Kidney epithelial cell (primary cell): ENCODE data around the gene PTBP1. TPM values are rescaled to one million over a fixed set of nuclear protein-coding genes. Genes with fewer than 3 reads are reported as not detected.

Source experiments
- DNase-seq: peaks from one replicate; pipeline ENCODE4 v3.0.0-alpha.2; 2010; ENCODE audit warnings: low read depth
- H3K27me3 ChIP-seq: 2 replicates; pipeline ENCODE4 v1.6.0; 2011; ENCODE audit warnings: low read length; ENCODE audit not compliant: control insufficient read depth, insufficient read depth
- H3K36me3 ChIP-seq: 2 replicates; pipeline ENCODE4 v1.5.1; 2011; ENCODE audit warnings: low read length; ENCODE audit not compliant: control insufficient read depth, insufficient read depth
- H3K4me3 ChIP-seq: 2 replicates; pipeline ENCODE4 v1.5.1; 2011; ENCODE audit warnings: low read depth, mild to moderate bottlenecking, control low read depth, low read length
- total RNA-seq: library from RNA; depleted of rRNA; stranded (reverse); fragments of >200 nt; gene quantifications from 2 replicates; pipeline ENCODE4 v1.2.3, GENCODE V29; 2015
- TF ChIP-seq, protein P1 (sequence below): IDR thresholded peaks from 2 replicates; pipeline ENCODE4 v1.5.1; 2011; ENCODE audit warnings: mild to moderate bottlenecking, moderate library complexity, low read length, control low read depth, inconsistent platforms; ENCODE audit not compliant: insufficient read depth, poor library complexity, severe bottlenecking

The PTBP1 gene
- total RNA-seq, 1 donor from 2014 or later = 268 TPM

DNA sequence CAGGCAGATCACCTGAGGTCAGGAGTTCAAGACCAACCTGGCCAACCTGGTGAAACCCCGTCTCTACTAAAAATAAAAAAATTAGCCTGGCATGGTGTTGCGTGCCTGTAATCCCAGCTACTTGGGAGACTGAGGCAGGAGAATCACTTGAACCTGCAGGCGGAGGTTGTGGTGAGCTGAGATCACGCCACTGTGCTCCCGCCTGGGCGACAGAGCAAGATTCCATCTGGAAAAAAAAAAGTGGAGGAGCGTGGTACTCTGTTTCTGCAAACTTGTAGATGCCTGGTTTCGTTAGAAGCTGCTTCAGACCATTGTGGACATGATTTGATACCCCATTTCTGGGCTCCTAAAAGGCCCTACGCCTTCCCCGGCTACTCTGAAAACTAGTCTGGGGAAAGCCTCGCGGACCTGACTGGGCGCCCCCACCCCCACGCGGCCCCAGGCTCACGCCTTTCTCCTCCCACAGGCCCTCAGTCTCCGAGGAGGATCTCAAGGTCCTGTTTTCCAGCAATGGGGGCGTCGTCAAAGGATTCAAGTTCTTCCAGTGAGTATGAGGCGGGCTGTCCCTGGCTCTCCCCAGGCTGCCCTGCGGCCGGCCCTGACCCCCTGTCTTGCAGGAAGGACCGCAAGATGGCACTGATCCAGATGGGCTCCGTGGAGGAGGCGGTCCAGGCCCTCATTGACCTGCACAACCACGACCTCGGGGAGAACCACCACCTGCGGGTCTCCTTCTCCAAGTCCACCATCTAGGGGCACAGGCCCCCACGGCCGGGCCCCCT is 13.0 kb downstream of the PTBP1 start:
- H3K36me3 ChIP-seq = peaks cover 4% of the 10 kb centered on the region
- H3K27me3 ChIP-seq = no peaks in the 10 kb centered on the region
- TF ChIP-seq, protein P1, sequence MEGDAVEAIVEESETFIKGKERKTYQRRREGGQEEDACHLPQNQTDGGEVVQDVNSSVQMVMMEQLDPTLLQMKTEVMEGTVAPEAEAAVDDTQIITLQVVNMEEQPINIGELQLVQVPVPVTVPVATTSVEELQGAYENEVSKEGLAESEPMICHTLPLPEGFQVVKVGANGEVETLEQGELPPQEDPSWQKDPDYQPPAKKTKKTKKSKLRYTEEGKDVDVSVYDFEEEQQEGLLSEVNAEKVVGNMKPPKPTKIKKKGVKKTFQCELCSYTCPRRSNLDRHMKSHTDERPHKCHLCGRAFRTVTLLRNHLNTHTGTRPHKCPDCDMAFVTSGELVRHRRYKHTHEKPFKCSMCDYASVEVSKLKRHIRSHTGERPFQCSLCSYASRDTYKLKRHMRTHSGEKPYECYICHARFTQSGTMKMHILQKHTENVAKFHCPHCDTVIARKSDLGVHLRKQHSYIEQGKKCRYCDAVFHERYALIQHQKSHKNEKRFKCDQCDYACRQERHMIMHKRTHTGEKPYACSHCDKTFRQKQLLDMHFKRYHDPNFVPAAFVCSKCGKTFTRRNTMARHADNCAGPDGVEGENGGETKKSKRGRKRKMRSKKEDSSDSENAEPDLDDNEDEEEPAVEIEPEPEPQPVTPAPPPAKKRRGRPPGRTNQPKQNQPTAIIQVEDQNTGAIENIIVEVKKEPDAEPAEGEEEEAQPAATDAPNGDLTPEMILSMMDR = no peak
- no peak overlapping the region for H3K4me3 ChIP-seq
- no peak for DNase-seq

DNA sequence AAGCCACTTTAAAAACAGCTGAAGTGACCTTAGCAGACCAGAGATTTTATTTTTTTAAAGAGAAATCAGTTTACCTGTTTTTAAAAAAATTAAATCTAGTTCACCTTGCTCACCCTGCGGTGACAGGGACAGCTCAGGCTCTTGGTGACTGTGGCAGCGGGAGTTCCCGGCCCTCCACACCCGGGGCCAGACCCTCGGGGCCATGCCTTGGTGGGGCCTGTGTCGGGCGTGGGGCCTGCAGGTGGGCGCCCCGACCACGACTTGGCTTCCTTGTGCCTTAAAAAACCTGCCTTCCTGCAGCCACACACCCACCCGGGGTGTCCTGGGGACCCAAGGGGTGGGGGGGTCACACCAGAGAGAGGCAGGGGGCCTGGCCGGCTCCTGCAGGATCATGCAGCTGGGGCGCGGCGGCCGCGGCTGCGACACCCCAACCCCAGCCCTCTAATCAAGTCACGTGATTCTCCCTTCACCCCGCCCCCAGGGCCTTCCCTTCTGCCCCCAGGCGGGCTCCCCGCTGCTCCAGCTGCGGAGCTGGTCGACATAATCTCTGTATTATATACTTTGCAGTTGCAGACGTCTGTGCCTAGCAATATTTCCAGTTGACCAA is 13.7 kb downstream of the PTBP1 start:
- no peaks in the 10 kb centered on the region for H3K27me3 ChIP-seq
- peaks cover 4% of the 10 kb centered on the region for H3K36me3 ChIP-seq
- TF ChIP-seq, protein P1 = no peak
- no peak overlapping the region for H3K4me3 ChIP-seq
- DNase-seq = no peak

DNA sequence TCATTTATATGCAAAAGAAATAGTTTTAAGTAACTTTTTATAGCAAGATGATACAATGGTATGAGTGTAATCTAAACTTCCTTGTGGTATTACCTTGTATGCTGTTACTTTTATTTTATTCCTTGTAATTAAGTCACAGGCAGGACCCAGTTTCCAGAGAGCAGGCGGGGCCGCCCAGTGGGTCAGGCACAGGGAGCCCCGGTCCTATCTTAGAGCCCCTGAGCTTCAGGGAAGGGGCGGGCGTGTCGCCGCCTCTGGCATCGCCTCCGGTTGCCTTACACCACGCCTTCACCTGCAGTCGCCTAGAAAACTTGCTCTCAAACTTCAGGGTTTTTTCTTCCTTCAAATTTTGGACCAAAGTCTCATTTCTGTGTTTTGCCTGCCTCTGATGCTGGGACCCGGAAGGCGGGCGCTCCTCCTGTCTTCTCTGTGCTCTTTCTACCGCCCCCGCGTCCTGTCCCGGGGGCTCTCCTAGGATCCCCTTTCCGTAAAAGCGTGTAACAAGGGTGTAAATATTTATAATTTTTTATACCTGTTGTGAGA is 14.3 kb downstream of the PTBP1 start:
- H3K27me3 ChIP-seq = no peaks in the 10 kb centered on the region
- no peak overlapping the region for H3K4me3 ChIP-seq
- peaks cover 4% of the 10 kb centered on the region for H3K36me3 ChIP-seq
- TF ChIP-seq, protein P1 = no peak
- DNase-seq = no peak

DNA sequence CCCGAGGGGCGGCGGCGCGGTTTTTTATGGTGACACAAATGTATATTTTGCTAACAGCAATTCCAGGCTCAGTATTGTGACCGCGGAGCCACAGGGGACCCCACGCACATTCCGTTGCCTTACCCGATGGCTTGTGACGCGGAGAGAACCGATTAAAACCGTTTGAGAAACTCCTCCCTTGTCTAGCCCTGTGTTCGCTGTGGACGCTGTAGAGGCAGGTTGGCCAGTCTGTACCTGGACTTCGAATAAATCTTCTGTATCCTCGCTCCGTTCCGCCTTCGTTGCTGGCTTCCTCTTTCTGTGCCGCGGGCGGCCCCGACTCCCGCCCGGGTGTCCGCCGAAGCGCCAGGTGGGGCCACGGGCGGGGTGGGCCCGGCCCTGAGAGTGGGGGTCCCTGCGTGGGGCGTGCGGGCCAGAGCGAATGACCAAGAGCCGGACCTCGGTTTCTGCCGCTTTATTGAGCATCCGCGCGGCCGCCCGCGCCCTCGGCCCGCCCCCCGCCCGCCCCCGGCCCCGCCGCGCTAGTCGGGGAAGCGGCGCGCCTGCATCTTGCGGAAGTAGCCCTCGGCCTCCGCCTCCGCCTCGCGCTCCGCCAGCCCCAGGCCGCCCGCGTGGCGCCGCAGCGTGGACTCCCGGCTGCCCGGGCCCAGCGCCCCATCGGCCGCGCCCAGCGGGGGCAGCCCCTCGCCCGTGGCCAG is 14.9 kb downstream of the PTBP1 start:
- no peak overlapping the region for H3K4me3 ChIP-seq
- DNase-seq = no peak
- TF ChIP-seq, protein P1 = no peak
- H3K27me3 ChIP-seq = no peaks in the 10 kb centered on the region
- peaks cover 1% of the 10 kb centered on the region for H3K36me3 ChIP-seq

DNA sequence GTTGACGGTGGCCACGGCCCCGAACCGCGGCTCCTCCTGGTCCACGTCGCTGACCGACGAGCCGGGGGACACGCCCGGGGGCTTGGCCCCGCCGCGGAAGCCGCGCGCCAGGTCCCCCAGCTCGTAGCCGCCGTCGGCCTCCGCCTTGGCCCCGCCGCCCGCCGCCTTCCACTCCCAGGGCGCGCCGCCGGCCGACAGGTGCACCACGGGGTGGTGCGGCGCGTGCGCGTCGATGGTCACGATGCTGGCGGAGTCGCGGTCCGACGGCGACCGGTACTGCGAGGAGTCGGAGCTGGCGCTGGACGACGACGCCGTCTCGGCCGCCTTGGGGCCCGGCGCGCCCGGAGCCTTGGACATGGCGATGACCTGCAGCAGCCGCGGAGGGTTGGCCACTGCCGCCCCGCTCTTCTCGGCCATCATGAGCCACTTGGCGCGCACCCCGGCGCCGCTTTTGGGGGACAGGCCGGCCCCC is 15.5 kb downstream of the PTBP1 start:
- TF ChIP-seq, protein P1 = no peak
- Histone ChIP-seq H3K4me3 (no peak overlapping the region), H3K27me3 (no peaks in the 10 kb centered on the region), H3K36me3 (peaks cover 1% of the 10 kb centered on the region)
- no peak for DNase-seq
